H1 (cell line): ENCODE results near the gene CFAP210. TPM values are rescaled to one million over a fixed set of nuclear protein-coding genes. Genes with fewer than 3 reads are reported as not detected.

Experiments
- CTCF ChIA-PET: fragments of 300-600 bp; sonication (Branson Sonifier 250); formaldehyde crosslinking; loops from one replicate; lab custom pipeline; 2021; ENCODE audit not compliant: partially characterized antibody; lab: Charles Lee
- POLR2A ChIA-PET: fragments of 300-600 bp; sonication (Branson Sonifier 250); formaldehyde crosslinking; loops from one replicate; lab custom pipeline; 2021; ENCODE audit warnings: inconsistent platforms; ENCODE audit not compliant: partially characterized antibody; lab: Charles Lee
- DNase-seq, 2 experiments: peaks; one replicate each; pipeline versions ENCODE4 v3.0.0 to v3.0.0-alpha.2; 2010 to 2022; ENCODE audit warnings: low spot score in 2 of 2, low read depth in 1 of 2, mixed read lengths in 1 of 2
- FAIRE-seq: peaks from 2 replicates; lab custom pipeline; 2011; peaks lifted over from hg19 to GRCh38; lab: Jason Lieb, UNC
- H2AFZ ChIP-seq: 2 replicates; pipeline ENCODE4 v1.8.1; 2012; ENCODE audit warnings: low read length, inconsistent platforms
- H2AK5ac ChIP-seq: 2 replicates; pipeline ENCODE4 v1.6.1; 2013; ENCODE audit warnings: low read depth, low read length
- H2BK120ac ChIP-seq: replicated peaks from 2 replicates; pipeline ENCODE3; 2013; ENCODE audit warnings: low read depth, low read length, inconsistent platforms
- H2BK12ac ChIP-seq: 2 replicates; pipeline ENCODE4 v1.6.1; 2013; ENCODE audit warnings: low read depth, low read length
- H2BK15ac ChIP-seq: 2 replicates; pipeline ENCODE4 v1.6.1; 2013; ENCODE audit warnings: low read length
- H2BK20ac ChIP-seq: 2 replicates; pipeline ENCODE4 v1.6.1; 2013; ENCODE audit warnings: low read length
- H2BK5ac ChIP-seq: 2 replicates; pipeline ENCODE4 v1.6.1; 2013; ENCODE audit warnings: low read depth, low read length
- H3K14ac ChIP-seq: 2 replicates; pipeline ENCODE4 v1.6.1; 2013; ENCODE audit warnings: inconsistent platforms; ENCODE audit not compliant: insufficient read length
- H3K18ac ChIP-seq: 2 replicates; pipeline ENCODE4 v1.6.1; 2013; ENCODE audit warnings: low read length; ENCODE audit errors: extremely low read depth
- H3K23ac ChIP-seq: 2 replicates; pipeline ENCODE4 v1.6.1; 2013; ENCODE audit warnings: inconsistent platforms; ENCODE audit not compliant: insufficient read length
- H3K23me2 ChIP-seq: 2 replicates; pipeline ENCODE4 v1.6.1; 2013; ENCODE audit warnings: low read depth, low read length
- H3K27ac ChIP-seq: 2 replicates; pipeline ENCODE4 v1.6.1; 2011; ENCODE audit warnings: low read depth, low read length, inconsistent platforms
- H3K27me3 ChIP-seq, 4 experiments: replicated peaks in 1 of 4; 1 replicate in 1 of 4; 2 replicates in 3 of 4; pipeline versions ENCODE4 v1.6.1 to v1.8.1; 2011 to 2013; ENCODE audit warnings: low read length in 3 of 4, mild to moderate bottlenecking in 3 of 4, inconsistent platforms in 2 of 4, mixed read lengths in 2 of 4, moderate library complexity in 1 of 4; ENCODE audit not compliant: control insufficient read depth in 3 of 4, insufficient read depth in 3 of 4; ENCODE audit errors: extremely low read depth in 1 of 4
- H3K36me3 ChIP-seq, 4 experiments: 2 replicates each; pipeline versions ENCODE4 v1.6.1 to v1.8.1; 2011 to 2013; ENCODE audit warnings: mild to moderate bottlenecking in 4 of 4, low read length in 3 of 4, moderate library complexity in 2 of 4, control low read depth in 1 of 4, inconsistent platforms in 1 of 4; ENCODE audit not compliant: insufficient read depth in 4 of 4, control insufficient read depth in 2 of 4
- H3K4ac ChIP-seq: replicated peaks from 2 replicates; pipeline ENCODE3; 2013; ENCODE audit warnings: low read length, low read depth, mixed read lengths, inconsistent platforms; ENCODE audit not compliant: insufficient read length
- H3K4me1 ChIP-seq, 4 experiments: replicated peaks in 1 of 4; 1 replicate in 1 of 4; 2 replicates in 3 of 4; pipeline versions ENCODE4 v1.6.1 to v1.8.1; 2011 to 2013; ENCODE audit warnings: low read length in 3 of 4, inconsistent platforms in 2 of 4, mixed read lengths in 1 of 4; ENCODE audit not compliant: insufficient read depth in 4 of 4, control insufficient read depth in 3 of 4
- H3K4me2 ChIP-seq, 2 experiments: 2 replicates each; pipeline versions ENCODE4 v1.6.1 to v1.8.1; 2011 to 2013; ENCODE audit warnings: low read depth in 2 of 2, low read length in 2 of 2, control low read depth in 1 of 2, inconsistent platforms in 1 of 2, mild to moderate bottlenecking in 1 of 2; ENCODE audit not compliant: insufficient read depth in 1 of 2
- H3K4me3 ChIP-seq, 4 experiments: fragments of 200-600, 300-600 bp in 1 of 4; sonication (generic), shearing (Covaris generic), sonication (Bioruptor Twin) in 1 of 4; 2 replicates each; pipeline versions ENCODE4 v1.5.1 to v1.8.1; 2011 to 2016; ENCODE audit warnings: low read length in 4 of 4, low read depth in 3 of 4, control low read depth in 2 of 4, inconsistent platforms in 2 of 4, mild to moderate bottlenecking in 2 of 4, mixed read lengths in 1 of 4, moderate library complexity in 1 of 4; ENCODE audit not compliant: insufficient read depth in 2 of 4; ENCODE audit errors: extremely low read depth in 1 of 4
- H3K56ac ChIP-seq: replicated peaks from 2 replicates; pipeline ENCODE3; 2013; ENCODE audit warnings: low read depth, mild to moderate bottlenecking, mixed read lengths, low read length, inconsistent platforms; ENCODE audit not compliant: insufficient read length
- H3K79me1 ChIP-seq: 2 replicates; pipeline ENCODE4 v1.6.1; 2013; ENCODE audit warnings: low read depth, low read length, control low read depth
- H3K79me2 ChIP-seq, 2 experiments: 2 replicates each; pipeline versions ENCODE4 v1.6.1 to v1.8.1; 2012 to 2013; ENCODE audit warnings: low read length in 2 of 2, mild to moderate bottlenecking in 2 of 2, inconsistent platforms in 1 of 2; ENCODE audit not compliant: insufficient read depth in 2 of 2, control insufficient read depth in 1 of 2
- H3K9ac ChIP-seq, 4 experiments: replicated peaks in 1 of 4; 1 replicate in 1 of 4; 2 replicates in 3 of 4; pipeline versions ENCODE4 v1.6.1 to v1.8.1; 2011 to 2013; ENCODE audit warnings: low read depth in 3 of 4, low read length in 3 of 4, control low read depth in 2 of 4, mild to moderate bottlenecking in 2 of 4, moderate library complexity in 2 of 4, inconsistent platforms in 1 of 4; ENCODE audit errors: extremely low read depth in 1 of 4
- H3K9me3 ChIP-seq, 2 experiments: 2 replicates each; pipeline versions ENCODE4 v1.6.1 to v1.8.1; 2012 to 2013; ENCODE audit warnings: mild to moderate bottlenecking in 2 of 2, moderate library complexity in 2 of 2, control low read depth in 1 of 2, inconsistent platforms in 1 of 2, low read depth in 1 of 2, low read length in 1 of 2, mixed read lengths in 1 of 2; ENCODE audit not compliant: insufficient read depth in 2 of 2
- H4K20me1 ChIP-seq, 2 experiments: replicated peaks in 1 of 2; 2 replicates each; pipeline versions ENCODE3 to v1.8.1; 2011 to 2013; ENCODE audit warnings: inconsistent platforms in 2 of 2, low read length in 2 of 2, mild to moderate bottlenecking in 1 of 2; ENCODE audit not compliant: insufficient read depth in 2 of 2, control insufficient read depth in 1 of 2
- H4K5ac ChIP-seq: 2 replicates; pipeline ENCODE4 v1.6.1; 2013; ENCODE audit warnings: low read length, low read depth, mixed read lengths, inconsistent platforms; ENCODE audit not compliant: insufficient read length
- H4K8ac ChIP-seq: 2 replicates; pipeline ENCODE4 v1.8.0; 2013; ENCODE audit warnings: mild to moderate bottlenecking, moderate library complexity, low read length, inconsistent platforms; ENCODE audit not compliant: insufficient read depth; ENCODE audit errors: extremely low read depth
- H4K91ac ChIP-seq: replicated peaks from 2 replicates; pipeline ENCODE3; 2013; ENCODE audit warnings: low read length, mixed read lengths, inconsistent platforms; ENCODE audit not compliant: insufficient read length
- CREB1 ChIP-seq: IDR thresholded peaks from 2 replicates; pipeline ENCODE4 v1.6.1; 2012; ENCODE audit warnings: inconsistent platforms
- WGBS, 2 experiments: shearing (Covaris generic) in 1 of 2; methylation state at CpG; one replicate each; pipeline versions ENCODE4 v1.1.6 to v1.1.7; 2013 to 2015; ENCODE audit warnings: low lambda C conversion rate in 2 of 2, mixed read lengths in 2 of 2, inconsistent platforms in 1 of 2, low coverage in 1 of 2, missing lambda C conversion rate in 1 of 2; ENCODE audit not compliant: insufficient replicate concordance in 2 of 2, insufficient coverage in 1 of 2, insufficient read length in 1 of 2; ENCODE audit errors: extremely low coverage in 1 of 2, missing lambda C conversion rate in 1 of 2; 5-methylcytosine and 5-hydroxymethylcytosine counted together
- polyA plus RNA-seq, 7 experiments: library from polyadenylated mRNA; depleted of rRNA in 3 of 7; stranded (reverse) in 5 of 7; unstranded in 2 of 7; fragments of >200 nt in 5 of 7; fragments of 200-250 nt in 2 of 7; gene quantifications; 1 replicate in 5 of 7; 2 replicates in 1 of 7; 4 replicates in 1 of 7; pipeline versions ENCODE4 v1.2.1 to v1.2.3, GENCODE V29; 2011 to 2013; ENCODE audit warnings: missing spikeins in 2 of 7, mixed read lengths in 2 of 7
- total RNA-seq: library from RNA; stranded (reverse); fragmentation: NEBNext Ultra II Directional; extraction: Animal tissue kit (Norgen Biotek cat#: 25700); gene quantifications from 2 replicates; pipeline ENCODE4 v1.2.1, GENCODE V29; 2021

CFAP210 gene
- total and polyA plus RNA-seq, 2 of the 8 experiments (the other 6 are each of a cell fraction or from before 2014, with no cell fraction given): 0.06 to 0.37 TPM

DNA sequence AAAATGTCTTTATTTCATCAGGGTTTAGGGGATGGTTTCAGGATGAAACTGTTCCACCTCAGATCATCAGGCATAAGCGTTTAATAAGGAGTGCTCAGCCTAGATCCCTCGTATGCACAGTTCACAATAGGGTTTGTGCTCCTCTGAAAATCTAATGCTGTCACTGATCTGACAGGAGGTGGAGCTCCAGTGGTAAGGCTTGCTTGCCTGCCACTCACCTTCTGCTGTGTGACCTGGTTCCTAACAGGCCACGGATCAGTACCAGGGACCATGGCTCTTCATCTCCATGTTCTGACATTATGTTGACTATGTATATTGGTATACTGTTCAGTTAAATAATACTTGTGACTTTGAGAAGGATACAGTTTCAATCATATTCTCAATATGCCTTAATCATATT is 68.4 kb downstream of the CFAP210 start:
- H4K5ac ChIP-seq: no peak overlapping the region
- H2AFZ ChIP-seq: no peak overlapping the region
- no peak for DNase-seq
- H3K23me2 ChIP-seq: no peaks in the 10 kb centered on the region
- no peak overlapping the region for H3K18ac ChIP-seq
- H2BK15ac ChIP-seq: no peak overlapping the region
- H3K14ac ChIP-seq: no peak overlapping the region
- H3K4me3 ChIP-seq: no peak overlapping the region
- CTCF ChIA-PET: no interaction called here
- no peak overlapping the region for H4K8ac ChIP-seq
- H2BK120ac ChIP-seq: no peak overlapping the region
- H3K9me3 ChIP-seq: no peaks in the 10 kb centered on the region
- peaks cover 0 to 47% (median 11%) of the 10 kb centered on the region in 4 experiments; a peak in 6 of 8 replicates for H3K36me3 ChIP-seq
- no peak overlapping the region for H2BK5ac ChIP-seq
- no peak overlapping the region for H3K56ac ChIP-seq
- H3K4ac ChIP-seq: no peak overlapping the region
- POLR2A ChIA-PET: interaction anchor here (3.8 kb wide), 1 partner anchor 9 kb away, joined by 10 read pairs; no protein-coding TSS in a partner anchor
- no peak overlapping the region for H3K27ac ChIP-seq
- H3K23ac ChIP-seq: no peak overlapping the region
- H3K27me3 ChIP-seq: no peaks in the 10 kb centered on the region
- H3K4me1 ChIP-seq: no peaks in the 10 kb centered on the region
- no peak overlapping the region for H4K91ac ChIP-seq
- no peak overlapping the region for H3K4me2 ChIP-seq
- H3K9ac ChIP-seq: no peak overlapping the region
- H3K79me2 ChIP-seq: no peaks in the 10 kb centered on the region; a peak in 1 of 4 replicates
- no peak overlapping the region for H2BK20ac ChIP-seq
- H2AK5ac ChIP-seq: no peak overlapping the region
- no peak overlapping the region for H2BK12ac ChIP-seq
- TF ChIP-seq CREB1: no peak
- H3K79me1 ChIP-seq: no peaks in the 10 kb centered on the region; the same call in 1 of the 2 replicates
- no peak for FAIRE-seq
- peaks cover 0 to 1% of the 10 kb centered on the region in 2 experiments for H4K20me1 ChIP-seq
- WGBS, 2 experiments: 91% methylated on average over 3 of the region's 3 CpGs; no CpG with 5 or more reads in 1 of the 2 experiments
